Spleen (tissue), 7 donors: ENCODE measurements around the gene IFI27L2.

Source experiments
- CTCF ChIP-seq, 11 experiments: fragments of 200-600 bp in 7 of 11; fragments of 450-650 bp in 4 of 11; sonication (generic) in 4 of 11; IDR thresholded peaks in 8 of 11; conservative IDR thresholded peaks in 3 of 11; 1 replicate in 7 of 11; 2 replicates in 4 of 11; pipeline versions ENCODE4 v1.4.0 to v1.8.0; 2016 to 2021; ENCODE audit warnings: antibody characterized with exemption in 11 of 11, inconsistent platforms in 4 of 11, mild to moderate bottlenecking in 1 of 11
- POLR2AphosphoS5 ChIP-seq, 3 donors: sonication (generic); formaldehyde crosslinking; IDR thresholded peaks; one replicate each; pipeline ENCODE4 v1.5.1; 2017; ENCODE audit warnings: antibody characterized with exemption in 3 of 3
- donor health status: DM: no; HTN: no; CAD: no; lungs with moderate emphysema.
- donor health status: DM: no; HTN: no; CAD: no.
- donor health status: DM: no; HTN: no; CAD: no.

- no peak for TF ChIP-seq CTCF (IDR thresholded peaks at IDR 0.05 in 8 of 11, conservative IDR thresholded peaks at IDR 0.05 in 3 of 11)
- no peak for TF ChIP-seq POLR2AphosphoS5 (IDR thresholded peaks at IDR 0.05)
Measured at GRCh38 chr14:94113908-94114588, 15.4 kb downstream of the IFI27L2 start.
